ENCODE results near the gene MAN2B1. TPM values are rescaled to one million over a fixed set of nuclear protein-coding genes. Genes with fewer than 3 reads are reported as not detected.

MAN2B1 gene
- total and polyA plus RNA-seq, 2 of the 13 experiments (the other 11 are each of a cell fraction or from before 2014, with no cell fraction given): 23.6 to 23.8 TPM

DNA sequence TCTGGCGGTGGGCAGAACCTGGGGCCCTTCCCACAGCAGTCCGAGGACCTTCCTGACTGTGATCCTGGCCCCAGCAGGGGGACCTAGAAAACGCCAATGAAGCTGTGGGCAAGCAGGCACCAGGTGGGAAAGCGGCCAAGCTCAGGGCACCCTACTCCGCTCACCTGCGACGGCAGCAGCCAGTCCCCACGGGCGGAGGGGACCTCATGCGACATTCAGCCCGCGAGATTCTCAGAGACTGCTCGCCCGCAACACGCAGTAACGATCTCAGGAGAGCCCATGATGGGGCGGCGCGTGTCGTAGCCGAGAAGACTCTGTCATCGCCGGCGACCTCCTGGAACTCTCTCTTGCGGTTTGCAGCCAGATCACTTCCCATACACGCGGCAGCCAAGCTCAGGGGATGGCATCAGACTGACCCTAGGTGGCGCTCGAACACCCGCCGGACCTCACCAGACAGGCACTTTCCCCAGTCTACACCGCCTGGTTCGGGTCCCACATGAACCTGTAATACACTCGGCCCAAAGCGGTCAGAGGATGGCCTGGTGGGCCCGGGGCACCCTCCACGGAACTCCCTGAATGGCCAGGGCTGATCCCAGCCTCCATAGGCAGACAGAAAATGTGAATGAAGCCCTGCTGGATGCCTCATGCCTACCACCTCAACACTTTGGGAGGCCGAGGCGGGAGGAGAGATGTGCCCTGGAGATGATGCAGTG is 26.5 kb downstream of the MAN2B1 start (continued):
- TF ChIP-seq ZNF703 (CRISPR knock-in tag; IDR thresholded peaks at IDR 0.05; ENCODE audit: borderline replicate concordance): no peak
- TF ChIP-seq, protein P1, sequence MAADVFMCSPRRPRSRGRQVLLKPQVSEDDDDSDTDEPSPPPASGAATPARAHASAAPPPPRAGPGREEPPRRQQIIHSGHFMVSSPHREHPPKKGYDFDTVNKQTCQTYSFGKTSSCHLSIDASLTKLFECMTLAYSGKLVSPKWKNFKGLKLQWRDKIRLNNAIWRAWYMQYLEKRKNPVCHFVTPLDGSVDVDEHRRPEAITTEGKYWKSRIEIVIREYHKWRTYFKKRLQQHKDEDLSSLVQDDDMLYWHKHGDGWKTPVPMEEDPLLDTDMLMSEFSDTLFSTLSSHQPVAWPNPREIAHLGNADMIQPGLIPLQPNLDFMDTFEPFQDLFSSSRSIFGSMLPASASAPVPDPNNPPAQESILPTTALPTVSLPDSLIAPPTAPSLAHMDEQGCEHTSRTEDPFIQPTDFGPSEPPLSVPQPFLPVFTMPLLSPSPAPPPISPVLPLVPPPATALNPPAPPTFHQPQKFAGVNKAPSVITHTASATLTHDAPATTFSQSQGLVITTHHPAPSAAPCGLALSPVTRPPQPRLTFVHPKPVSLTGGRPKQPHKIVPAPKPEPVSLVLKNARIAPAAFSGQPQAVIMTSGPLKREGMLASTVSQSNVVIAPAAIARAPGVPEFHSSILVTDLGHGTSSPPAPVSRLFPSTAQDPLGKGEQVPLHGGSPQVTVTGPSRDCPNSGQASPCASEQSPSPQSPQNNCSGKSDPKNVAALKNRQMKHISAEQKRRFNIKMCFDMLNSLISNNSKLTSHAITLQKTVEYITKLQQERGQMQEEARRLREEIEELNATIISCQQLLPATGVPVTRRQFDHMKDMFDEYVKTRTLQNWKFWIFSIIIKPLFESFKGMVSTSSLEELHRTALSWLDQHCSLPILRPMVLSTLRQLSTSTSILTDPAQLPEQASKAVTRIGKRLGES (CRISPR knock-in tag; IDR thresholded peaks at IDR 0.05; ENCODE audit: borderline replicate concordance): no peak
- TF ChIP-seq ZNF383 (CRISPR knock-in tag; IDR thresholded peaks at IDR 0.05; ENCODE audit: borderline replicate concordance): no peak
- 0 out of 2 replicates have a peak, but pooled peaks have one; percentile 38 for TF ChIP-seq MXD4 (CRISPR knock-in tag; IDR thresholded peaks at IDR 0.05)
- peak; percentile 29; the same call in 1 of the 2 replicates for TF ChIP-seq NR2C2 (CRISPR knock-in tag; IDR thresholded peaks at IDR 0.05; ENCODE audit: borderline replicate concordance)
- TF ChIP-seq ELF3 (CRISPR knock-in tag; IDR thresholded peaks at IDR 0.05): peak; percentile 50; the same call in 1 of the 2 replicates
- TF ChIP-seq SNRNP70 (IDR thresholded peaks at IDR 0.05; ENCODE audit: low read depth, low read length): no peak
- TF ChIP-seq ZNF589 (CRISPR knock-in tag; conservative IDR thresholded peaks at IDR 0.05): no peak
- TF ChIP-seq KAT7 (CRISPR knock-in tag; IDR thresholded peaks at IDR 0.05; ENCODE audit: borderline replicate concordance): no peak
- TF ChIP-seq ZFX (CRISPR knock-in tag; IDR thresholded peaks at IDR 0.05; ENCODE audit: low read depth): peak; percentile 57
- peak; percentile 56; the same call in 1 of the 2 replicates for TF ChIP-seq ZMYM3 (CRISPR knock-in tag; IDR thresholded peaks at IDR 0.05)
- TF ChIP-seq, protein P2, sequence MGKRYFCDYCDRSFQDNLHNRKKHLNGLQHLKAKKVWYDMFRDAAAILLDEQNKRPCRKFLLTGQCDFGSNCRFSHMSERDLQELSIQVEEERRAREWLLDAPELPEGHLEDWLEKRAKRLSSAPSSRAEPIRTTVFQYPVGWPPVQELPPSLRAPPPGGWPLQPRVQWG (CRISPR knock-in tag; IDR thresholded peaks at IDR 0.05; ENCODE audit: borderline replicate concordance, low read depth): no peak
- TF ChIP-seq, protein P3, sequence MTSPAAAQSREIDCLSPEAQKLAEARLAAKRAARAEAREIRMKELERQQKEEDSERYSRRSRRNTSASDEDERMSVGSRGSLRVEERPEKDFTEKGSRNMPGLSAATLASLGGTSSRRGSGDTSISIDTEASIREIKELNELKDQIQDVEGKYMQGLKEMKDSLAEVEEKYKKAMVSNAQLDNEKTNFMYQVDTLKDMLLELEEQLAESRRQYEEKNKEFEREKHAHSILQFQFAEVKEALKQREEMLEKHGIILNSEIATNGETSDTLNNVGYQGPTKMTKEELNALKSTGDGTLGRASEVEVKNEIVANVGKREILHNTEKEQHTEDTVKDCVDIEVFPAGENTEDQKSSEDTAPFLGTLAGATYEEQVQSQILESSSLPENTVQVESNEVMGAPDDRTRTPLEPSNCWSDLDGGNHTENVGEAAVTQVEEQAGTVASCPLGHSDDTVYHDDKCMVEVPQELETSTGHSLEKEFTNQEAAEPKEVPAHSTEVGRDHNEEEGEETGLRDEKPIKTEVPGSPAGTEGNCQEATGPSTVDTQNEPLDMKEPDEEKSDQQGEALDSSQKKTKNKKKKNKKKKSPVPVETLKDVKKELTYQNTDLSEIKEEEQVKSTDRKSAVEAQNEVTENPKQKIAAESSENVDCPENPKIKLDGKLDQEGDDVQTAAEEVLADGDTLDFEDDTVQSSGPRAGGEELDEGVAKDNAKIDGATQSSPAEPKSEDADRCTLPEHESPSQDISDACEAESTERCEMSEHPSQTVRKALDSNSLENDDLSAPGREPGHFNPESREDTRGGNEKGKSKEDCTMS (CRISPR knock-in tag; conservative IDR thresholded peaks at IDR 0.05): no peak
- TF ChIP-seq, protein P4, sequence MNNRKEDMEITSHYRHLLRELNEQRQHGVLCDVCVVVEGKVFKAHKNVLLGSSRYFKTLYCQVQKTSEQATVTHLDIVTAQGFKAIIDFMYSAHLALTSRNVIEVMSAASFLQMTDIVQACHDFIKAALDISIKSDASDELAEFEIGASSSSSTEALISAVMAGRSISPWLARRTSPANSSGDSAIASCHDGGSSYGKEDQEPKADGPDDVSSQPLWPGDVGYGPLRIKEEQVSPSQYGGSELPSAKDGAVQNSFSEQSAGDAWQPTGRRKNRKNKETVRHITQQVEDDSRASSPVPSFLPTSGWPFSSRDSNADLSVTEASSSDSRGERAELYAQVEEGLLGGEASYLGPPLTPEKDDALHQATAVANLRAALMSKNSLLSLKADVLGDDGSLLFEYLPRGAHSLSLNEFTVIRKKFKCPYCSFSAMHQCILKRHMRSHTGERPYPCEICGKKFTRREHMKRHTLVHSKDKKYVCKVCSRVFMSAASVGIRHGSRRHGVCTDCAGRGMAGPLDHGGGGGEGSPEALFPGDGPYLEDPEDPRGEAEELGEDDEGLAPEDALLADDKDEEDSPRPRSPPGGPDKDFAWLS (CRISPR knock-in tag; IDR thresholded peaks at IDR 0.05; ENCODE audit: borderline replicate concordance): no peak
- TF ChIP-seq KDM5B (CRISPR knock-in tag; IDR thresholded peaks at IDR 0.05; ENCODE audit: borderline replicate concordance): peak; percentile 65; the same call in 1 of the 2 replicates
- TF ChIP-seq HOXA9 (CRISPR knock-in tag; IDR thresholded peaks at IDR 0.05; ENCODE audit: borderline replicate concordance): no peak
- 0 out of 2 replicates have a peak, but pooled peaks have one; percentile 49 for TF ChIP-seq ZNF333 (CRISPR knock-in tag; IDR thresholded peaks at IDR 0.05; ENCODE audit: borderline replicate concordance)
- 0 out of 2 replicates have a peak, but pooled peaks have one; percentile 53 for TF ChIP-seq ZSCAN29 (CRISPR knock-in tag; conservative IDR thresholded peaks at IDR 0.05)
- no peak for TF ChIP-seq MAZ (IDR thresholded peaks at IDR 0.05; ENCODE audit: borderline replicate concordance, low read depth, low read length)
- no peak for TF ChIP-seq MAZ (CRISPR knock-in tag; IDR thresholded peaks at IDR 0.05; ENCODE audit: low read depth)

Measured in HepG2 (cell line).